Neural crest cell (in vitro differentiated cells): ENCODE results near the gene MARCHF10. TPM values are rescaled to one million over a fixed set of nuclear protein-coding genes. Genes with fewer than 3 reads are reported as not detected.
"Not testable (repeated sequence)": the region's sequence is repeated elsewhere in the genome, so short reads cannot be mapped to it uniquely, and the experiment has no call there.

ENCODE experiments used
- DNase-seq: peaks from one replicate; pipeline ENCODE4 v3.0.0; 2021; ENCODE audit warnings: low read depth, mixed read lengths, low spot score
- H3K27ac Mint-ChIP-seq: one replicate; pipeline ENCODE4 v1.8.0; 2021; ENCODE audit warnings: mild to moderate bottlenecking, mixed read lengths; ENCODE audit not compliant: unreplicated experiment
- H3K27me3 Mint-ChIP-seq: 2 replicates; pipeline ENCODE4 v1.8.0; 2021; ENCODE audit warnings: low read depth, mild to moderate bottlenecking, mixed read lengths
- H3K36me3 Mint-ChIP-seq: 2 replicates; pipeline ENCODE4 v1.8.0; 2021; ENCODE audit warnings: low read depth, mild to moderate bottlenecking, mixed read lengths
- H3K4me1 Mint-ChIP-seq: 2 replicates; pipeline ENCODE4 v1.8.0; 2021; ENCODE audit warnings: mixed read lengths
- H3K4me3 Mint-ChIP-seq: one replicate; pipeline ENCODE4 v1.8.0; 2021; ENCODE audit warnings: mild to moderate bottlenecking, mixed read lengths
- H3K9me3 Mint-ChIP-seq: 2 replicates; pipeline ENCODE4 v1.8.0; 2021; ENCODE audit warnings: mixed read lengths
- CTCF ChIP-seq: fragments of 200-600 bp; sonication (generic); conservative IDR thresholded peaks from 2 replicates; pipeline ENCODE4 v1.5.0; 2021; ENCODE audit warnings: antibody characterized with exemption, mild to moderate bottlenecking
- total RNA-seq: library from RNA; stranded (reverse); gene quantifications from 2 replicates; pipeline ENCODE4 v1.2.1, GENCODE V29; 2021

The MARCHF10 gene
- total RNA-seq, 1 donor from 2014 or later = 0.23 TPM

DNA sequence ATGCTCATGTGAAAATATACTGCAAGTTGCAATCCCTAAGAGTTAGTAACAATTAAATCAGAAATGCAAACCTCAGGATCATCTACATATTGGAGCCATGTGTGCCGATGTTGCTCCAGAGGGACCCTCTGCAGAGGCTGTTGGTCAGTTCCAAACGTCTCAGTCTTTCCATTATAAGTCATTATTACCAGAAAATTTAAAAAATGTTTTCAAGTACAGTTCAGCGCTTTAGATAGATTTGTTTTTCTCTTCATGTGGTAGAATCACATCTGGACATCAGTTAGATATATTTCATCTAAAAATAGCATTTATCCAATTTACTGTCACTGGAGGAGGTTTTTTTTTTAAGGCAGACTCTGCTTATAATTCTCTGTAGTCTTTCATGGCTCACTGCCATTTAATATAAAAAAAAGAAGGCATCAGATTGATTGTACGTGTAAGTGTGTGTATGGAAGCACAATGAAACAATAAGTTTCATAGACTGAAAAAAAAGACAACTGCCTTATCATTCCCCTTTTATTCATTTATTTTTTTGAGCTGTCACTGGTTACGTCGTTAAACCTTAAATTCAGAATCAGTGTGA lies 46.1 kb upstream of the MARCHF10 start:
- H3K27me3 Mint-ChIP-seq = no peaks in the 10 kb centered on the region
- no peak for DNase-seq
- no peak overlapping the region for H3K27ac Mint-ChIP-seq
- no peaks in the 10 kb centered on the region for H3K36me3 Mint-ChIP-seq
- no peak for TF ChIP-seq CTCF
- H3K4me1 Mint-ChIP-seq = peaks cover 5% of the 10 kb centered on the region
- no peaks in the 10 kb centered on the region for H3K9me3 Mint-ChIP-seq
- H3K4me3 Mint-ChIP-seq = no peak overlapping the region

DNA sequence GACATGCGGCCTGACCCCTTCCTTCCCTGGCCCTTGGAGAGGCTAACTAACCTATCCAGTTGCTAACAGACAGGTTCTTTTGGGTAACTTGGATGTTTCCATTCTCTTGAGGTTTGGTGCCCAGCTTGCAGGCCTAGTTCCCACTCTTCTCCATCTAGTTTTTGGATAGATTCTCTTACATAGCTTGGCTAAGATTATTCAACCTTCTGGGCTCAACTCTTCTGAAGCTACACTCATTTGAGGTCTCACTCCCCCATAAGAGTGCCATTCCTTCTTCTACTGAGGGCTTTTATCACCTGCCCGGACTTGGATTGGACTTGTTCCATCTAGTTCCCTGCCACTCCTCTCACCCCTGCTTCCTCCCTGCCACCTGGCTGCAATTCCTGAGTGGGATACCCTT lies 44.1 kb upstream of the MARCHF10 start:
- H3K27me3 Mint-ChIP-seq = no peaks in the 10 kb centered on the region

GRCh38 chr17:62849591-62850415 lies 41.7 kb upstream of the MARCHF10 start:
- H3K4me3 Mint-ChIP-seq, H3K9me3 Mint-ChIP-seq, DNase-seq, H3K27me3 Mint-ChIP-seq, H3K27ac Mint-ChIP-seq, H3K36me3 Mint-ChIP-seq, H3K4me1 Mint-ChIP-seq: not testable (repeated sequence)

More for the DNA sequence above, 44.1 kb upstream of the MARCHF10 start:
- H3K27ac Mint-ChIP-seq = peak overlapping the region; percentile 48
- H3K4me3 Mint-ChIP-seq = no peak overlapping the region
- DNase-seq = no peak
- no peaks in the 10 kb centered on the region for H3K36me3 Mint-ChIP-seq
- TF ChIP-seq CTCF = no peak
- H3K4me1 Mint-ChIP-seq = peaks cover 5% of the 10 kb centered on the region
- H3K9me3 Mint-ChIP-seq = no peaks in the 10 kb centered on the region

GRCh38 chr17:62848334-62848733 lies 40.2 kb upstream of the MARCHF10 start:
- H3K27ac Mint-ChIP-seq = no peak overlapping the region
- no peaks in the 10 kb centered on the region for H3K27me3 Mint-ChIP-seq
- no peak for DNase-seq
- no peaks in the 10 kb centered on the region for H3K36me3 Mint-ChIP-seq
- no peak overlapping the region for H3K4me3 Mint-ChIP-seq
- TF ChIP-seq CTCF = no peak
- peaks cover 2% of the 10 kb centered on the region for H3K9me3 Mint-ChIP-seq
- no peaks in the 10 kb centered on the region for H3K4me1 Mint-ChIP-seq

- H3K4me1 Mint-ChIP-seq = no peaks in the 10 kb centered on the region
These were observed 39.3 kb upstream of the MARCHF10 start for GRCh38 chr17:62847426-62847825.

More at GRCh38 chr17:62847426-62847825, 39.3 kb upstream of the MARCHF10 start:
- Mint-ChIP-seq H3K4me3 (no peak overlapping the region), H3K9me3 (peaks cover 2% of the 10 kb centered on the region), H3K27ac (no peak overlapping the region), H3K27me3 (no peaks in the 10 kb centered on the region), H3K36me3 (no peaks in the 10 kb centered on the region)
- TF ChIP-seq CTCF = no peak
- DNase-seq = no peak
